Upper lobe of left lung (tissue), 4 donors: Measurements from ENCODE around the gene LHFPL3.

ENCODE experiments used
- POLR2A ChIP-seq, 4 donors: fragments of 450-650 bp; IDR thresholded peaks; one replicate each; pipeline ENCODE4 v1.5.1; 2016 to 2017; ENCODE audit warnings: antibody characterized with exemption in 4 of 4, mild to moderate bottlenecking in 2 of 4
- TF ChIP-seq, protein P1 (sequence below), 6 experiments: fragments of 450-650 bp in 4 of 6; fragments of 200-600 bp in 2 of 6; sonication (generic) in 2 of 6; IDR thresholded peaks; one replicate each; pipeline ENCODE4 v1.5.1; 2016 to 2019; ENCODE audit warnings: antibody characterized with exemption in 6 of 6

DNA sequence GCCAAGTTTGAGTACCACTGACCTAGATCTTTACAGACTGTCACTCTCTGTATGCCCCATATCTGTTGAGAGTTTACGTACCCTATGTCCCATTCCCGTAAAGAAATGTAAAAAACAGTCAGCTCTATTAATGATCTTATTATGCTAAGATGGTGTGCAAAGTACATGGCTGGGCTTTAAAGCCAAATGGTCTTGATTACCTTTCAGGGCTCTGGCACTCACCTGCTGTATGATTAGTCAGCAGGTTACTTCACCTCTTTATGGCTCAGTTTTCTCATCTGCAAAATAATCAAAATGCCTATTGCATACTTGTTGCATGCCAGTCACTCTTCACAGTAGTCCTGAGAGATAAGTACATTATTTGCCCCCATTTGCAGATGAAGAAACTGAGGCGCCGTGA lies 54.2 kb downstream of the LHFPL3 start:
- TF ChIP-seq, protein P1, sequence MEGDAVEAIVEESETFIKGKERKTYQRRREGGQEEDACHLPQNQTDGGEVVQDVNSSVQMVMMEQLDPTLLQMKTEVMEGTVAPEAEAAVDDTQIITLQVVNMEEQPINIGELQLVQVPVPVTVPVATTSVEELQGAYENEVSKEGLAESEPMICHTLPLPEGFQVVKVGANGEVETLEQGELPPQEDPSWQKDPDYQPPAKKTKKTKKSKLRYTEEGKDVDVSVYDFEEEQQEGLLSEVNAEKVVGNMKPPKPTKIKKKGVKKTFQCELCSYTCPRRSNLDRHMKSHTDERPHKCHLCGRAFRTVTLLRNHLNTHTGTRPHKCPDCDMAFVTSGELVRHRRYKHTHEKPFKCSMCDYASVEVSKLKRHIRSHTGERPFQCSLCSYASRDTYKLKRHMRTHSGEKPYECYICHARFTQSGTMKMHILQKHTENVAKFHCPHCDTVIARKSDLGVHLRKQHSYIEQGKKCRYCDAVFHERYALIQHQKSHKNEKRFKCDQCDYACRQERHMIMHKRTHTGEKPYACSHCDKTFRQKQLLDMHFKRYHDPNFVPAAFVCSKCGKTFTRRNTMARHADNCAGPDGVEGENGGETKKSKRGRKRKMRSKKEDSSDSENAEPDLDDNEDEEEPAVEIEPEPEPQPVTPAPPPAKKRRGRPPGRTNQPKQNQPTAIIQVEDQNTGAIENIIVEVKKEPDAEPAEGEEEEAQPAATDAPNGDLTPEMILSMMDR (IDR thresholded peaks at IDR 0.05), result no peak
- no peak for TF ChIP-seq POLR2A (IDR thresholded peaks at IDR 0.05)
